Forelimb muscle (tissue), 1 donor: ENCODE data around the gene COL15A1. TPM values are rescaled to one million over a fixed set of nuclear protein-coding genes. Genes with fewer than 3 reads are reported as not detected.

Experiments used
- DNase-seq: peaks from one replicate; pipeline ENCODE4 v3.0.0-alpha.2; 2013; ENCODE audit warnings: low read depth
- polyA plus RNA-seq: library from polyadenylated mRNA; unstranded; fragments of 120-200 nt; gene quantifications from one replicate; pipeline ENCODE4 v1.2.1, GENCODE V29; 2013; ENCODE audit not compliant: insufficient read length

The COL15A1 gene
- polyA plus RNA-seq, 1 donor, result 172 TPM

- DNase-seq, result no peak
Observed at GRCh38 chr9:99015448-99015847, 71.7 kb downstream of the COL15A1 start.

- DNase-seq, result no peak
Observed at GRCh38 chr9:99015890-99016289, 72.2 kb downstream of the COL15A1 start.

- DNase-seq, result no peak
Observed at GRCh38 chr9:99016681-99017387, 73.1 kb downstream of the COL15A1 start.

- DNase-seq, result no peak
Observed at GRCh38 chr9:99018653-99019052, 74.9 kb downstream of the COL15A1 start.

GRCh38 chr9:99019510-99020331 lies 76.0 kb downstream of the COL15A1 start:
- DNase-seq, result no peak

- DNase-seq, result no peak
Observed at GRCh38 chr9:99020786-99021436, 77.2 kb downstream of the COL15A1 start.

GRCh38 chr9:99021512-99021911 lies 77.8 kb downstream of the COL15A1 start:
- DNase-seq, result no peak

GRCh38 chr9:99023231-99023630 lies 79.5 kb downstream of the COL15A1 start:
- DNase-seq, result no peak

- DNase-seq, result no peak
Observed at GRCh38 chr9:99023831-99024230, 80.1 kb downstream of the COL15A1 start.

- DNase-seq, result no peak
Observed at GRCh38 chr9:99024959-99025358, 81.3 kb downstream of the COL15A1 start.

GRCh38 chr9:99025616-99026270 lies 82.0 kb downstream of the COL15A1 start:
- no peak for DNase-seq

- DNase-seq, result no peak
Observed at GRCh38 chr9:99026271-99026955, 82.7 kb downstream of the COL15A1 start.

- no peak for DNase-seq
Observed at GRCh38 chr9:99026956-99027298, 83.2 kb downstream of the COL15A1 start.

- DNase-seq, result no peak
Observed at GRCh38 chr9:99027443-99027842, 83.7 kb downstream of the COL15A1 start.

- DNase-seq, result no peak
Observed at GRCh38 chr9:99029083-99029645, 85.5 kb downstream of the COL15A1 start.

- no peak for DNase-seq
Observed at GRCh38 chr9:99030092-99030511, 86.4 kb downstream of the COL15A1 start.

GRCh38 chr9:99030610-99031109 lies 87.0 kb downstream of the COL15A1 start:
- DNase-seq, result no peak

- DNase-seq, result no peak
Observed at GRCh38 chr9:99031319-99031718, 87.6 kb downstream of the COL15A1 start.

- no peak for DNase-seq
Observed at GRCh38 chr9:99031994-99032393, 88.3 kb downstream of the COL15A1 start.

GRCh38 chr9:99034149-99034548 lies 90.4 kb downstream of the COL15A1 start:
- no peak for DNase-seq

GRCh38 chr9:99035313-99035712 lies 91.6 kb downstream of the COL15A1 start:
- no peak for DNase-seq
